GM18951 (cell line): ENCODE data around the gene CSK.

Experiments used
- POLR2A ChIP-seq: IDR thresholded peaks from 4 replicates; pipeline ENCODE4 v1.6.1; 2011; ENCODE audit warnings: mild to moderate bottlenecking; ENCODE audit not compliant: insufficient read length, insufficient read depth; ENCODE audit errors: extremely low read depth
- in situ Hi-C: fragments of 300-500 bp; cut with MboI; formaldehyde crosslinking; loops from one replicate; pipeline ENCODE4 v1.12.0; 2022; ENCODE audit warnings: low sequenced_read_pairs, mixed read lengths, inconsistent platforms; ENCODE audit not compliant: unreplicated experiment

Gene CSK

DNA sequence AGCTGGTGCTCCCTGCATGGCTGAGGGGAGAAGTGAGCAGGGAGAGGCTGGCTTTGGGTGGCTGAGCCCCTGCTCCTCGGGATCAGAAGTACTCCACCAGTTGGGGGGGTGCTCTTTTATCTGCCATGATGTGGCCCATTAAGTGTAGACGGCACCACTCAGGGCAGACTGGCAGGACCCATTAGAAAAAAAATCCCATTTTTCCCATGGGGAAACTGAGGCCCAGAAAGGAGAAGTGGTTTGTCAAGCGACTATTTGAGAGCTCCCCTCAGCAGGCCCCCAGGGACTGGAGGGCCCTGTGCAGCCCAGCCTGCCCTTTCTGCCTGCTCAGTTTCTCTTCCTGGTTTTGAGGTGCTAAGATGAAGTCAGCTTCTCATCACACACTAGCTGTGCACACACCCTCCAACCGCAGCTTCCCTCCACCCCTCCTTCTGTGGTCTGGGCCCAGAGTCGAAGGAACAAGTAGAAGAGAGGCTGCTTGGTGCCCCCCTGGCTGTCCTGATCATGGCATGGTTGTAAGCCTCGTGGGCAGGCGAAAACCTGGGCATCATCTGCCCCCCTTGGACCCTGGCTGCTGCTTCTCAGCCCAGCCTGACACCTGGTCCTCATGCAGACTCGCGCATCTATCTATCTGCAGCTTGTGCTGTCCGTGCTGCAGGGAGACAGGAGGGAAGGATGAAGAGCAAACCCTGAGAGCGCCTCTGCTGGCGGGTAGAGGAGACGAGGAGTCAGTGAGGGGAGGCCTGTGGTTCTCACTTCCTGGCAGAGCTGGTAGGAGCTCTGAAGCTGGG, 5.6 kb downstream of the CSK start:
- in situ Hi-C loops: no loop called here
- TF ChIP-seq POLR2A: no peak

DNA sequence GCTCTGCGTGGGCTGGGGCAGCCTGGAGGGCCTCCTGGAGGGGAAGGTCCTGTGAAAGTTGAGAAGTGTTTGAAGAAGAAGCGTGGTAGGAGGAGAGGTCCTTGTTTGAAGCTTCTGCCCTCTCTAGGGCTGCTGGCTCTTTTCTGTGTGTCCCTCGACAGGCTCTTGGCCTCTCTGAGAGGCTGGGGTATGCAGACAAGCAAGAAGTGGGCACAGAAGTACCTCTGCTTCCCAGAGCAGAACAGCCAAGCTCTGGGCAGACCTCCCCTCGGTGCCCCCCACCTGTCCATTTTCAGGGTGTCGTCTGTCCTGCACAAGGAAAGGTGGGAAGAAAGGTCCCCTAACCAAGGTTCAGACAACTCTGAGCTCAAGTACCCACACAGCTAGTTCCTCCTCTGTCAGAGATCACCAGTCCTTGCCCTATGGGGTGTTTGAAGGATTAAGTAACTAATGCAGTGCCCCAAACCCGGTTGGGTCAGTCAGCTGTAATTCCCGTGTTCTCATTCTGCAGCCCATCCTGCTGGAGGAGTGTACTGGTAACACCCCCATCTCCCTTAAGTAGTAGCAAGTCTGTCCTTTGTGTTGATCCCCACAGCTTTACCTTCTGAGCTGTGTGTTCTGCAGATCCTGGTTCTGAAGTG, 6.3 kb downstream of the CSK start:
- TF ChIP-seq POLR2A: no peak
- in situ Hi-C loops: no loop called here

DNA sequence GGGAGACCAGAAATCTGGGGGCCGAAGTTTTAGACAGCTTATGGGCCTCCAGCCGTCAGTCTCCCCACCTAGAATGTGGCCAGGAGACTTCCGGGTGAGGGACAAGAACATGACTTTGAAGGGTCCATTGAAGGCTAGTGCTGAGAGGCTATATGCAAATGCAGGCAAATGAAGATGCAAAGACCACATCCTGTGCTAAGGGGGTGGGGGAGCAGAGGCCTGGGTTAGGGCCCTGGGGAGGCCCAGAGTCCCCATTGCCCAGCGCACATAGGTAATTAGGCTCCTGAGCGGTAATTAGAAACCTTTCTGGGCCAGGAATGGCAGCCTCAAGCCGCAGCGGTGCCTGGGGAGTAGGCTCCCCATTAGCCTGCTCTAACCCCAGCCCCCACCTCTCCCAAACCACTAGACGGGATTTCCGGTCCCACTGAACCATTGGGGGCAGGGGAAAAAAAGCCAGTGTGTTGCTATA, 6.8 kb downstream of the CSK start:
- in situ Hi-C loops: no loop called here
- TF ChIP-seq POLR2A: peak; percentile 85

DNA sequence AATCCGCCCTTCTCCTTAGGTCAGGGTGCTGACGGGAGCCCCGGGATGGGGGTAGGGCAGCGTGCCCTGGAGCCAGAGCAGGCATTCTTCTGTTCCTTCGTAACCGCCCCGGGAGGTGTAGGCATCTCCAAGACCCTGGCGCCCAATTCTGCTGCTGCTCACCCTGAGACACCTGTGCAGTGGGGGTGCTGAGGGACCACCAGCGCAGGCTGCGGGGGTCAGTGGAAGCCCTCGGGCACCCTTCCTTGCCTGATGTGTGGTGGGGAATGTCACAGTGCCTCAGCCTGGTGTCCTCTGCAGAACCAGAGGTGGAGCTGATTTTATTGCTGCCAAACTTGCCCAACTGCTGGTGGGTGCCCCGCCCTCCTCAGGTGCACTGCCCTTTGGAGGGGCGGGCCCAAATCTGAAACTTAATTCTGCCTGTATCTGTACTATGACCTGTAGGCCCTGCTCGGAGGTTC, 7.3 kb downstream of the CSK start:
- in situ Hi-C loops: no loop called here
- TF ChIP-seq POLR2A: peak; percentile 60

DNA sequence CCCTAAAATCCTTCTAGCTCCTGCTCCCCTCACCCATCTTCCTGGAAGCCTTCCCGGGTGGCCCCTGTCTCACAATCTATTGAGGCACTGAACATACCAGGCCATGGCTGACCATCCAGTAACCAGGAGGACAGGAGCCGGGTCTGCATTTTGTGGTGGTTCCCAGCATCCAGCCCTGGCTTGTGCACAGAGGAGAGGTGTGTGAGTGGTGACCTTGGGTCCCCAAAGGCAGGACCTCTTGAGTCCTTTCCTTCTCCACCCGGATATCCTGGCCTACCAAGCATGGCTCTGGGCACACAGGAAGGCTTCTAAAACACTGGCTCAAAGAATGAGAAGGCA, 7.8 kb downstream of the CSK start:
- in situ Hi-C loops: no loop called here
- TF ChIP-seq POLR2A: no peak

DNA sequence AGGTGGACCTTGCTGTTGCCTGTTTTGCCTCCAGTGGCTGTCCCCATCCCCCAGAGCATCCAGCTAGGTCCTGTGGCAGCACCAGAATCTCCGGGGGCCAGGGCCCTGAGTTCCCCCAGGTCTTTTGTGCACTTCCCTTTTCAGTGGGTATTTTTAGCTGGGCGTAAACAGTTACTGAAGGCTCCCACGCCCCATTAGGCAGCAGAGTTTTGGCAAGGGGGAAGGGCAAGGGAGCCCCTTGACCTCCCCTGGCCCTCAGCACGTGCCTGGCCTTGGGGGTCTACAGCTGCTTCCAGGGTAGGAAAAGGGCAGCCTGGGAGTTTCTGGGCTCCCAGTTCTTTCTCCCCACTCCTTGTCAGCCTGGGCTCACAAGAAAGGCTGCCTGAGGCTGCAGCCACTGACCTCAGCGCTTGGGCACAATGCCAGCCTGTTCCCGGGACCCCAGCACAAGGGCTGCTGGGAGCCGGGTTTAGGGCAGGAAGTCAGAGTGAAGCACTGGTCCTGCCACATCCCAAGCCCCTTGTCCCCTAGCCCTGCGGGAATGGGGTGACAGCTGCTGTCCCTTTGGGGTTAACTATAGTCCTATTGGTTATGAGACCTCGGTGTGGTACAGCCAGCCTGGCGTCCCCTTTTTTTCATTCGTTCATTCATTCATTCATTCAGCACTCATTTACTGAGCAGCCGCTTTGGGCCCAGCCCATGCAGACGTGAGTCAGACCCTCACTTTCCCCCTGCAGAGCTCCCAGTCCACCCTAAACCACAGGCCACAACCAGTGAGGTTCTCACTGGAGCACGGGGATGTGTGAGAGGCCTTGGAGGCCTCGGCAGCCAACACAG, 8.4 kb downstream of the CSK start:
- in situ Hi-C loops: no loop called here
- TF ChIP-seq POLR2A: no peak

DNA sequence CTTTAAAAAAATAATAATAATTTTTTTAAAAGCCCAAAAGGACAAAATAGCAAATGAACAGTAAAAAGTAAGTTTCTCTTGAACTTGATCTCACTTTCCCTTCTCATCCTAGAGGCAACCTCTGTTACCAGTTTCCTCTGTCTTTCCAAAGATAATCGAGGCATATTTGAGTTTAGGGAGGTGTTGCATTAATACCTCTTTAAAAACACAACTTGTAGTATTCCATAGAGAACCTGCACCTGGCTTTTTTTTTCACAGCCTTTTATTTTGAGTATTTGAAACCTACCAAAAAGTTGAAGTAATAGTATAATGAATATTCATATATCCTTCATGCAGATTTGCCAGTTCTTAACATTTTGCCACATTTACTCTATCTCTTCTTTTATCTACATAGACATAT, 9.1 kb downstream of the CSK start:
- no peak for TF ChIP-seq POLR2A

DNA sequence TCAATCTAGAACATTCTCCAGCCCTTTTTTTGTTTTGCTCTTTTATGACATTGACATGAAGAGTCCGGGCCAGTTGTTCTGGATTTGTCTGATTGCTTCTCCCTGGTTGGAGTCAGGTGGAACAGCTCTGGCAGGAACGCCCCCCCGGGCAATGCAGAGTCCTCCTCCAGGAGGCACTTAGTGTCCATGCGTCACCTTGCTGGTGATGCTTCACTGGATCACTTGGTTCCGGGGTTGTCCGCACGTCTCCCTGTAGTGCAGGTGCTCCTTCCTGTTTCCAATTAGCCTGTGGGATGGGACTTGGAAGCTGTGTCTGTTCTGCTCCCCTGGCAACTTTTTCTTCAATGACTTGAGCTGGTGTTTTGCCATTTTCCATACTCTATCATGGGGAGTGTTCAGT, 9.8 kb downstream of the CSK start:
- in situ Hi-C loops: no loop called here
- TF ChIP-seq POLR2A: no peak

More for the DNA sequence above, 9.1 kb downstream of the CSK start:
- in situ Hi-C loops: no loop called here

DNA sequence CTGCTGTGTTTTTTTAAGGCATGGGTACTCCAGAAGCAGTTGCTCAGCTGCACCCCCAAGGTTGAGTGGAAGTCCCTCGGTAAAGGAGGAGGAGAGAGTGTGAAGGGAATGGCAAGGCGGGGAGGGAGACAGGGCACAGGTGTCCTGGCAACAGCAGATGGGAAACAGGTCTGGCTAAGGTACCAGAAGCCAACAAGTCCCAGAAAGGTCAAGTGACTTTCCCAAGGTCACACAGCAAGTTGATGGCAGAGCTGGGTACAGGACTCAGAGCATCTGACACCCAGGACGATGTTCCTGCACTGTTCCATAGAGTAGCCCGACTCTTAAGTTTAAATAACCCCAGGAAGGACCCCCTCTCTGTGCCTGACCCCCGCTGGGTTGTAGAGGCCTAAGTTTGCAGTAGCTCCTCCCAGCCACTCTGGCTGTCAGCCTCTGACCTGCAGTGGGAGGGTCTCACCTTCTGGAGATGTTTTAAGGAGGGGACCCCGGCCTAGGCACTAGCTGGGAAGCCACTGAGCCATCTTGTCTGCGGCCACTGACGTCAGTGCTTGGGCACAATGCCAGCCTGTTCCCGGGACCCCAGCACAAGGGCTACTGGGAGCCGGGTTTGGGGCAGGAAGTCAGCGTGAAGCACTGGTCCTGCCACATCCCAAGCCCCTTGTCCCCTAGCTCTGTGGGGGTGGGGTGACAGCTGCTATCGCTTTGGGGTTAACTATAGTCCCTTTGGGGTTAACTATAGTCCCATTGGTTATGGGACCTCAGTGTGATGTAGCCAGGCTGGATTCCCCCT, 10.5 kb downstream of the CSK start:
- no peak for TF ChIP-seq POLR2A
- in situ Hi-C loops: no loop called here

DNA sequence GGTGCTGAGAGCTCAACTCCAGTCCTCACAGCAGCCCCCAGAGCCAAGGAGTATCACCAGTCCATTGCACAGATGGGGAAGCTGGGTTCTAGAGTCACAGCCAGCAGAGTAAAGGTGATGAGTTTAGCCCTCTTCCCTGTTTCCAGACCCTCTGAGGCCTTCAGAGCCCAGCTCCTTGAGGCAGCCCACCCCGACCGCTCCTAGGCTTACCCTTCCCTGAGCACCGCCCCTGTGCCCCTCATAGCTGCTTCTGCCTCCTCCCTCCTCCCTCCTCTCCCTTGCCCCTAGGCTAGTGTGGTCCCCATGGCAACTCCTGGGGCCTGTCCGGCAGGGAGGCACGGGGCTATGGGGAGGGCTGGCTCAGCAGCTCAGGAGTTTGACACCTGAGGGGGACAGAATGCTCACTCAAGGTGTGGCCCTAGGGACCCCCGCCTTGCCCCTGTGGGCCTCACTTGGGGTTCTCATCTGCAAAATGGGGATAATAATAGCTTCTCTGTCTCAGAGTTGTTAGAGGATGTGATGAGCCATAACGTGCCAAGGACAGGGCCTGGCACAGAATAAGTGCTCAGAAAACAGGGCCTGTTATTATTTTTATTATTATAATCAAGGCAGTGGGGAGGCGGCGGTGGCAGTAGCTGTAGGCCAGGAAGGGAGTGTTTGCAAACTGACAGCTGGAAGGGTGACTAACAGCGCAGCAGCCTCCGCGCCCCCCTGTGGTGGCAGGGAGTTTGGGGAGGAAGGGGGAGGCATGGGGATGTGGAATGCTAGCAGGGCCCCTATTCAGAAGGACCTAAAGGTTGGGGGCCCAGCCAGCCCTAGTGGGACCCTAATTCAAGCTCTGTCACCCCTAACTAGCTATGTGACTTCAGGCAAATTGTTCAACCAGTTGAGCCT, 11.5 kb downstream of the CSK start:
- TF ChIP-seq POLR2A: no peak
- in situ Hi-C loops: no loop called here

DNA sequence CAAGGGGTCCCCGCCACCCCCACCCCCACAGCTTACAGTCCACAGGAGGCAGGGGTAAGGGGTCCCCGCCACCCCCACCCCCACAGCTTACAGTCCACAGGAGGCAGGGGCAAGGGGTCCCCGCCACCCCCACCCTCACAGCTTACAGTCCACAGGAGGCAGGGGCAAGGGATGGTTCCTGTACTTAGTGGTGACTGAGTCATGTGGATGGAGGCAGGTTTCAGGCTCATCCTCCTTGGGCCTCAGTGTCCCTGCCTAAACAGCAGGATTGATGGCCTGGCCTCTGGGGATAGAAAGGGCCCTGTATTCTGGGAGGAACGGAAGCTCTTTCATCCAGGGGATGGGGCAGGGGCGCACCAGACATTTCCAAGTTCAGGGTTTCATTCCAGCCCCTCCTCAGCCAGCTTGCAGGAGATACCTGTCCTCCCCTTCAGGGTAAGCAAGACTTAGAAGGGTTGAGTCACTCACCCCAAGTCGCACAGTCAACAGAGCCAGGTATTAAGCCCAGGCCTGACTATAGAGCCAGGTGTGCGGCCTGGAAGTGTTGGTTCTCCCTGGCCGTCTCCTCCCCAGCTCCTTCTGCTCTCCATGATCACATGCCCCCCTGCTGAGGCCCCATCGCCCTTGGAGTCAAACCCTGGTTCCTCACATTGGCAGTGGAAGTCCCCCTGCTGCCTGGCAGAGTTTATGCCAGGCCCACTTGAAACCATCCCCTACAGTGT, 12.5 kb downstream of the CSK start:
- in situ Hi-C loops: no loop called here

More for the DNA sequence above, 12.5 kb downstream of the CSK start:
- TF ChIP-seq POLR2A: no peak
